ENCODE data around the gene TIAM1.

The TIAM1 gene

GRCh38 chr21:31334648-31335121 lies 9.4 kb downstream of the TIAM1 start:
- H3K27ac Mint-ChIP-seq: no peak overlapping the region
- H3K4me1 Mint-ChIP-seq: peaks cover 6 to 42% of the 10 kb centered on the region in 2 donors

GRCh38 chr21:31332525-31332924 lies 11.5 kb downstream of the TIAM1 start:
- Mint-ChIP-seq H3K9me3 (peaks cover 8 to 9% of the 10 kb centered on the region in 2 donors), H3K4me3 (no peak overlapping the region)

More at GRCh38 chr21:31334648-31335121, 9.4 kb downstream of the TIAM1 start:
- peaks cover 4 to 8% of the 10 kb centered on the region in 2 donors for H3K9me3 Mint-ChIP-seq
- DNase-seq (no peak), ATAC-seq (replicated peaks) (no peak)
- H3K36me3 Mint-ChIP-seq: peaks cover 17 to 26% of the 10 kb centered on the region in 2 donors
- H3K27me3 Mint-ChIP-seq: peaks cover 1 to 3% of the 10 kb centered on the region in 2 donors
- H3K4me3 Mint-ChIP-seq: no peak overlapping the region

GRCh38 chr21:31331231-31331630 lies 12.8 kb downstream of the TIAM1 start:
- no peaks in the 10 kb centered on the region for H3K27me3 Mint-ChIP-seq
- DNase-seq (no peak), ATAC-seq (replicated peaks) (no peak)
- peaks cover 5 to 9% of the 10 kb centered on the region in 2 donors for H3K9me3 Mint-ChIP-seq
- H3K36me3 Mint-ChIP-seq: peaks cover 16 to 20% of the 10 kb centered on the region in 2 donors
- no peak overlapping the region for H3K27ac Mint-ChIP-seq
- peaks cover 16 to 58% of the 10 kb centered on the region in 2 donors for H3K4me1 Mint-ChIP-seq
- no peak overlapping the region for H3K4me3 Mint-ChIP-seq

More at GRCh38 chr21:31332525-31332924, 11.5 kb downstream of the TIAM1 start:
- peaks cover 26 to 27% of the 10 kb centered on the region in 2 donors for H3K36me3 Mint-ChIP-seq
- H3K4me1 Mint-ChIP-seq: peaks cover 15 to 57% of the 10 kb centered on the region in 2 donors
- DNase-seq: no peak
- ATAC-seq (replicated peaks): peak; percentile 41 to 53
- H3K27ac Mint-ChIP-seq: no peak overlapping the region
- peaks cover 0 to 3% of the 10 kb centered on the region in 2 donors for H3K27me3 Mint-ChIP-seq

- peaks cover 5 to 9% of the 10 kb centered on the region in 2 donors for H3K9me3 Mint-ChIP-seq
- no peaks in the 10 kb centered on the region for H3K27me3 Mint-ChIP-seq
- H3K4me3 Mint-ChIP-seq: no peak overlapping the region
- peaks cover 22 to 61% of the 10 kb centered on the region in 2 donors for H3K4me1 Mint-ChIP-seq
- no peak for DNase-seq
- peaks cover 19 to 20% of the 10 kb centered on the region in 2 donors for H3K36me3 Mint-ChIP-seq
- ATAC-seq (replicated peaks): no peak
- H3K27ac Mint-ChIP-seq: no peak overlapping the region
Observed at GRCh38 chr21:31330144-31330483, 13.9 kb downstream of the TIAM1 start.

- Mint-ChIP-seq H3K36me3 (peaks cover 17 to 19% of the 10 kb centered on the region in 2 donors), H3K4me1 (peaks cover 22 to 61% of the 10 kb centered on the region in 2 donors)
Observed at GRCh38 chr21:31329456-31330143, 14.5 kb downstream of the TIAM1 start.

GRCh38 chr21:31326522-31327242 lies 17.4 kb downstream of the TIAM1 start:
- DNase-seq: peak; percentile 89
- Mint-ChIP-seq H3K4me1 (peaks cover 22 to 49% of the 10 kb centered on the region in 2 donors), H3K9me3 (peaks cover 5 to 9% of the 10 kb centered on the region in 2 donors), H3K27me3 (no peaks in the 10 kb centered on the region), H3K36me3 (peaks cover 13 to 17% of the 10 kb centered on the region in 2 donors), H3K4me3 (peak overlapping the region; percentile 60 to 74), H3K27ac (peak overlapping the region; percentile 95)
- ATAC-seq (replicated peaks): peak; percentile 91 to 92

More at GRCh38 chr21:31329456-31330143, 14.5 kb downstream of the TIAM1 start:
- Mint-ChIP-seq H3K4me3 (no peak overlapping the region), H3K27ac (no peak overlapping the region), H3K27me3 (no peaks in the 10 kb centered on the region), H3K9me3 (peaks cover 5 to 9% of the 10 kb centered on the region in 2 donors)
- no peak for DNase-seq
- no peak for ATAC-seq (replicated peaks)

GRCh38 chr21:31318971-31319370 lies 25.1 kb downstream of the TIAM1 start:
- Mint-ChIP-seq H3K36me3 (no peaks in the 10 kb centered on the region), H3K27me3 (no peaks in the 10 kb centered on the region), H3K9me3 (no peaks in the 10 kb centered on the region), H3K4me1 (peaks cover 3 to 10% of the 10 kb centered on the region in 2 donors), H3K27ac (no peak overlapping the region), H3K4me3 (no peak overlapping the region)
- DNase-seq: no peak
- ATAC-seq (replicated peaks): no peak

- Mint-ChIP-seq H3K36me3 (no peaks in the 10 kb centered on the region), H3K27ac (peak overlapping the region; percentile 47), H3K9me3 (no peaks in the 10 kb centered on the region), H3K27me3 (no peaks in the 10 kb centered on the region), H3K4me1 (peaks cover 3 to 6% of the 10 kb centered on the region in 2 donors), H3K4me3 (no peak overlapping the region)
- peak in 1 of 2 donors; percentile 36 for ATAC-seq (replicated peaks)
- no peak for DNase-seq
Observed at GRCh38 chr21:31317688-31318087, 26.4 kb downstream of the TIAM1 start.

GRCh38 chr21:31316488-31317169 lies 27.4 kb downstream of the TIAM1 start:
- Mint-ChIP-seq H3K27me3 (no peaks in the 10 kb centered on the region), H3K4me1 (peaks cover 3 to 6% of the 10 kb centered on the region in 2 donors), H3K36me3 (no peaks in the 10 kb centered on the region), H3K4me3 (no peak overlapping the region), H3K27ac (no peak overlapping the region), H3K9me3 (no peaks in the 10 kb centered on the region)
- ATAC-seq (replicated peaks) (no peak), DNase-seq (no peak)

- H3K9me3 Mint-ChIP-seq: no peaks in the 10 kb centered on the region
- no peaks in the 10 kb centered on the region for H3K36me3 Mint-ChIP-seq
- no peak overlapping the region for H3K27ac Mint-ChIP-seq
- H3K27me3 Mint-ChIP-seq: no peaks in the 10 kb centered on the region
- H3K4me3 Mint-ChIP-seq: no peak overlapping the region
- ATAC-seq (replicated peaks) (no peak), DNase-seq (no peak)
- peaks cover 3 to 6% of the 10 kb centered on the region in 2 donors for H3K4me1 Mint-ChIP-seq
Observed at GRCh38 chr21:31316072-31316471, 28.0 kb downstream of the TIAM1 start.

- H3K36me3 Mint-ChIP-seq: no peaks in the 10 kb centered on the region
- H3K27ac Mint-ChIP-seq: no peak overlapping the region
- DNase-seq: no peak
- H3K4me3 Mint-ChIP-seq: no peak overlapping the region
- no peak for ATAC-seq (replicated peaks)
- H3K27me3 Mint-ChIP-seq: peaks cover 0 to 3% of the 10 kb centered on the region in 2 donors
- H3K4me1 Mint-ChIP-seq: no peaks in the 10 kb centered on the region
- peaks cover 0 to 3% of the 10 kb centered on the region in 2 donors for H3K9me3 Mint-ChIP-seq
Observed at GRCh38 chr21:31310750-31311149, 33.3 kb downstream of the TIAM1 start.

- Mint-ChIP-seq H3K9me3 (peaks cover 0 to 3% of the 10 kb centered on the region in 2 donors), H3K4me3 (no peak overlapping the region), H3K27me3 (peaks cover 0 to 3% of the 10 kb centered on the region in 2 donors), H3K36me3 (no peaks in the 10 kb centered on the region), H3K4me1 (no peaks in the 10 kb centered on the region), H3K27ac (no peak overlapping the region)
- DNase-seq (no peak), ATAC-seq (replicated peaks) (no peak)
Observed at GRCh38 chr21:31308584-31308983, 35.5 kb downstream of the TIAM1 start.

- Mint-ChIP-seq H3K4me3 (no peak overlapping the region), H3K27me3 (peaks cover 0 to 3% of the 10 kb centered on the region in 2 donors), H3K9me3 (peaks cover 0 to 3% of the 10 kb centered on the region in 2 donors), H3K36me3 (no peaks in the 10 kb centered on the region), H3K27ac (no peak overlapping the region), H3K4me1 (no peaks in the 10 kb centered on the region)
- ATAC-seq (replicated peaks): no peak
- no peak for DNase-seq
Observed at GRCh38 chr21:31305888-31306287, 38.2 kb downstream of the TIAM1 start.
